ENCODE measurements around the gene ZNF782. TPM values are rescaled to one million over a fixed set of nuclear protein-coding genes. Genes with fewer than 3 reads are reported as not detected.
"Not testable (repeated sequence)": the region's sequence is repeated elsewhere in the genome, so short reads cannot be mapped to it uniquely, and the experiment has no call there.

ZNF782 gene
- polyA plus RNA-seq = 1 to 10 TPM; 1.2 to 8.0 (median 1.7) TPM
- long read RNA-seq, donor 1 = 0 reads
- long read RNA-seq, donor 2, full-length matches to known transcripts = 1 of 1 reads
- long read RNA-seq, donor 2, partial matches to known transcripts = 0 of 1 reads
- long read RNA-seq, donor 2, other reads (novel, unspliced or antisense) = 0 of 1 reads
- long read RNA-seq, donor 3 = 0 reads
- long read RNA-seq, donor 4 = 0 reads
- long read RNA-seq, donor 5 = 0 reads
- long read RNA-seq, donor 6 = 0 reads
- long read RNA-seq, donor 7, partial matches to known transcripts = 0 of 1 reads
- long read RNA-seq, donor 7, other reads (novel, unspliced or antisense) = 0 of 1 reads
- long read RNA-seq, donor 8 = 0 reads
- long read RNA-seq, donor 9, partial matches to known transcripts = 0 of 1 reads
- long read RNA-seq, donor 9, other reads (novel, unspliced or antisense) = 0 of 1 reads
- long read RNA-seq, donor 10, partial matches to known transcripts = 0 of 2 reads
- long read RNA-seq, donor 10, other reads (novel, unspliced or antisense) = 0 of 2 reads

GRCh38 chr9:96853781-96854650 is at the start of gene ZNF782:
Gene ZNF782 (minus strand): TSS chr9:96854514. CDS start chr9:96851961, 2,553 bp downstream.
- Histone ChIP-seq H3K36me3 (ENCODE audit: control insufficient read depth in 3 of 3, insufficient read depth in 2 of 3, low read depth in 1 of 3, low read length in 3 of 3) (peaks cover 0 to 2% (median 0%) of the 10 kb centered on the region in 3 donors), H3K9me3 (ENCODE audit: control insufficient read depth in 2 of 2, insufficient read depth in 1 of 2, low read depth in 1 of 2, low read length in 1 of 2) (peaks cover 0 to 9% of the 10 kb centered on the region in 2 donors), H3K27ac (ENCODE audit: low read depth in 1 of 3, low read length in 2 of 3) (peak within 1 kb of the TSS; percentile 69 to 83 (median 80)), H3K27me3 (ENCODE audit: control insufficient read depth in 3 of 3, insufficient read depth in 3 of 3, low read length in 3 of 3) (no peaks in the 10 kb centered on the region), H3K4me3 (ENCODE audit: low read depth in 1 of 3, low read length in 3 of 3) (peak within 1 kb of the TSS; percentile 56 to 86 (median 76)), H3K4me1 (ENCODE audit: control insufficient read depth in 3 of 3, insufficient read depth in 2 of 3, low read depth in 1 of 3, low read length in 2 of 3) (peaks cover 8 to 31% (median 10%) of the 10 kb centered on the region in 3 donors)
- no peak for FAIRE-seq
- 0 to 1% (median 1%) methylated on average over 58 to 67 of the region's 67 CpGs for WGBS, 3 donors
- DNase-seq = peak; percentile 95 to 97

DNA sequence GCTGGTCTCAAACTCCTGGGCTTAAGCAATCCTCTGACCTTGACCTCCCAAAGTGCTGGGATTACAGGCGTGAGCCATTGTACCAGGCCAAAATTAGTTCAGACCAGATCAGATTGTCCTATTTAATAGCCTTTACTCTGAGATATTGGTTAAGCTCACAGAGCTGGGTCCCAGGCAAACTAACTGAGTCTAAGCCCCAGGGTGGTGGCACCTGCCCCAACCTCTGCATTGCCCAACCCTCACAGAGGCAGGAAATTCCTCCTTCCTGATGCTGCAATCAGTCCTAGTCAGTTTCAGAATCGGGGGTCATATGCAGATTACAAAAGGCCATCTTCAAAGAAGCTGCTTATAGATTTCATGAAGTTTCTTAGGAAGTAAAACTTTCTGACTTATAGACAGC is 45.7 kb upstream of the ZNF782 start:
- H3K36me3 ChIP-seq (ENCODE audit: control insufficient read depth in 3 of 3, insufficient read depth in 2 of 3, low read depth in 1 of 3, low read length in 3 of 3); DNase-seq; H3K9me3 ChIP-seq (ENCODE audit: control insufficient read depth in 2 of 2, insufficient read depth in 1 of 2, low read depth in 1 of 2, low read length in 1 of 2); H3K4me3 ChIP-seq (ENCODE audit: low read depth in 1 of 3, low read length in 3 of 3); H3K4me1 ChIP-seq (ENCODE audit: control insufficient read depth in 3 of 3, insufficient read depth in 2 of 3, low read depth in 1 of 3, low read length in 2 of 3); H3K27me3 ChIP-seq (ENCODE audit: control insufficient read depth in 3 of 3, insufficient read depth in 3 of 3, low read length in 3 of 3); FAIRE-seq; H3K27ac ChIP-seq (ENCODE audit: low read depth in 1 of 3, low read length in 2 of 3): not testable (repeated sequence)
- WGBS, 3 donors = 84 to 95% (median 93%) methylated on average over 1 of the region's 2 CpGs

DNA sequence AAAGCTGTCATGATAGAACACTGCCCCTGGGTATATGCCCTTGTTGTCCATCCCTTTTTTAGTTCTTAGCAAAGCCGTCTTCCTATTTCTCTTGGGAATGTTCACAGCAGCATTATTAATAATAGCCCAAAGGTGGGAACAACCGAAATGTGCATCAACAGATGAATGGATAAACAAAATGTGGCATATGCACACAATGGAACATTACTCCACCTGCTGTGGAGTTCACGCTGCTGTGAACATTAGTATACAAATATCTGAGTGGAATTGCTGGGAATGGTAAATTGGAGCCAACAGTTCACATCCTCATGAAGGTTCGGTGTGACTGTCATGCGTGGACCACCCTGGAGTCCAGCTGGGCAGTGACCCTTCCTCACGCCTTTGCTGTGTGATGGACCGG is 37.8 kb upstream of the ZNF782 start:
- no peak for DNase-seq
- no peak overlapping the region for H3K4me3 ChIP-seq (ENCODE audit: low read depth in 1 of 3, low read length in 3 of 3)
- H3K27me3 ChIP-seq (ENCODE audit: control insufficient read depth in 3 of 3, insufficient read depth in 3 of 3, low read length in 3 of 3) = no peaks in the 10 kb centered on the region
- peaks cover 0 to 1% of the 10 kb centered on the region in 2 donors for H3K9me3 ChIP-seq (ENCODE audit: control insufficient read depth in 2 of 2, insufficient read depth in 1 of 2, low read depth in 1 of 2, low read length in 1 of 2)
- no peaks in the 10 kb centered on the region for H3K4me1 ChIP-seq (ENCODE audit: control insufficient read depth in 3 of 3, insufficient read depth in 2 of 3, low read depth in 1 of 3, low read length in 2 of 3)
- WGBS, 3 donors = 97% methylated on average over 7 of the region's 7 CpGs
- H3K27ac ChIP-seq (ENCODE audit: low read depth in 1 of 3, low read length in 2 of 3) = no peak overlapping the region
- peaks cover 2 to 20% (median 9%) of the 10 kb centered on the region in 3 donors for H3K36me3 ChIP-seq (ENCODE audit: control insufficient read depth in 3 of 3, insufficient read depth in 2 of 3, low read depth in 1 of 3, low read length in 3 of 3)
- no peak for FAIRE-seq

GRCh38 chr9:96888591-96888990 is 34.3 kb upstream of the ZNF782 start:
- 94 to 97% (median 95%) methylated on average over 4 of the region's 4 CpGs for WGBS, 3 donors
- H3K4me3 ChIP-seq (ENCODE audit: low read depth in 1 of 3, low read length in 3 of 3) = no peak overlapping the region
- no peak overlapping the region for H3K27ac ChIP-seq (ENCODE audit: low read depth in 1 of 3, low read length in 2 of 3)
- no peaks in the 10 kb centered on the region for H3K27me3 ChIP-seq (ENCODE audit: control insufficient read depth in 3 of 3, insufficient read depth in 3 of 3, low read length in 3 of 3)
- DNase-seq = no peak
- H3K36me3 ChIP-seq (ENCODE audit: control insufficient read depth in 3 of 3, insufficient read depth in 2 of 3, low read depth in 1 of 3, low read length in 3 of 3) = peaks cover 0 to 12% (median 2%) of the 10 kb centered on the region in 3 donors
- FAIRE-seq = no peak
- no peaks in the 10 kb centered on the region for H3K4me1 ChIP-seq (ENCODE audit: control insufficient read depth in 3 of 3, insufficient read depth in 2 of 3, low read depth in 1 of 3, low read length in 2 of 3)
- peaks cover 0 to 10% of the 10 kb centered on the region in 2 donors for H3K9me3 ChIP-seq (ENCODE audit: control insufficient read depth in 2 of 2, insufficient read depth in 1 of 2, low read depth in 1 of 2, low read length in 1 of 2)

GRCh38 chr9:96885424-96885823 is 31.1 kb upstream of the ZNF782 start:
- FAIRE-seq (no peak), DNase-seq (no peak)
- Histone ChIP-seq H3K27ac (ENCODE audit: low read depth in 1 of 3, low read length in 2 of 3) (no peak overlapping the region), H3K9me3 (ENCODE audit: control insufficient read depth in 2 of 2, insufficient read depth in 1 of 2, low read depth in 1 of 2, low read length in 1 of 2) (peaks cover 0 to 10% of the 10 kb centered on the region in 2 donors), H3K4me3 (ENCODE audit: low read depth in 1 of 3, low read length in 3 of 3) (no peak overlapping the region), H3K4me1 (ENCODE audit: control insufficient read depth in 3 of 3, insufficient read depth in 2 of 3, low read depth in 1 of 3, low read length in 2 of 3) (no peaks in the 10 kb centered on the region), H3K27me3 (ENCODE audit: control insufficient read depth in 3 of 3, insufficient read depth in 3 of 3, low read length in 3 of 3) (no peaks in the 10 kb centered on the region), H3K36me3 (ENCODE audit: control insufficient read depth in 3 of 3, insufficient read depth in 2 of 3, low read depth in 1 of 3, low read length in 3 of 3) (peaks cover 0 to 5% (median 0%) of the 10 kb centered on the region in 3 donors)

DNA sequence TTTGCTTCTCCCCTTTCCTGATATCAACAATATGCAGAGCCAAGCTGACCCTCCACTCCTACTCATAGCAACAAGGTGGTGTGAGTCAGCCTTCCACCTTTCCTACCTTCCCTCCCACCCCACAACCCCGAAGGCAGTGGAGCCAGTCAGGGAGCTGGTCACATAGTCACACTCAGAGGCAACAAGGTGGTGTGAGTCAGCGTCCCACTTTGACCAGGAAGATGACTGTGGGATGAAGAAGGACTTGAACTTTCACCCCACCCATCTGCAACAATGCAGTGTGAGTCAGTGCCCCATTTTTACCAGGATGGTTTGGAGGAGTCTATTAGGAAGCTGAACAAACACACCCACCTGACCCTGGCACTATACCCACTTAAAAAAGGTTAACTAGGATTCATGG is 30.1 kb upstream of the ZNF782 start:
- Histone ChIP-seq H3K4me3 (ENCODE audit: low read depth in 1 of 3, low read length in 3 of 3) (no peak overlapping the region), H3K27ac (ENCODE audit: low read depth in 1 of 3, low read length in 2 of 3) (no peak overlapping the region), H3K27me3 (ENCODE audit: control insufficient read depth in 3 of 3, insufficient read depth in 3 of 3, low read length in 3 of 3) (peaks cover 0 to 1% (median 0%) of the 10 kb centered on the region in 3 donors), H3K36me3 (ENCODE audit: control insufficient read depth in 3 of 3, insufficient read depth in 2 of 3, low read depth in 1 of 3, low read length in 3 of 3) (no peaks in the 10 kb centered on the region), H3K9me3 (ENCODE audit: control insufficient read depth in 2 of 2, insufficient read depth in 1 of 2, low read depth in 1 of 2, low read length in 1 of 2) (peaks cover 0 to 10% of the 10 kb centered on the region in 2 donors), H3K4me1 (ENCODE audit: control insufficient read depth in 3 of 3, insufficient read depth in 2 of 3, low read depth in 1 of 3, low read length in 2 of 3) (no peaks in the 10 kb centered on the region)
- DNase-seq (peak in 1 of 2 donors; percentile 81), FAIRE-seq (no peak)
- whole genome bisulfite sequencing, 3 donors = 15 to 59% (median 54%) methylated on average over 2 of the region's 2 CpGs

- DNase-seq (no peak), FAIRE-seq (no peak)
- Histone ChIP-seq H3K4me3 (ENCODE audit: low read depth in 1 of 3, low read length in 3 of 3) (no peak overlapping the region), H3K27me3 (ENCODE audit: control insufficient read depth in 3 of 3, insufficient read depth in 3 of 3, low read length in 3 of 3) (peaks cover 0 to 3% (median 0%) of the 10 kb centered on the region in 3 donors), H3K36me3 (ENCODE audit: control insufficient read depth in 3 of 3, insufficient read depth in 2 of 3, low read depth in 1 of 3, low read length in 3 of 3) (no peaks in the 10 kb centered on the region), H3K27ac (ENCODE audit: low read depth in 1 of 3, low read length in 2 of 3) (no peak overlapping the region), H3K9me3 (ENCODE audit: control insufficient read depth in 2 of 2, insufficient read depth in 1 of 2, low read depth in 1 of 2, low read length in 1 of 2) (peaks cover 0 to 10% of the 10 kb centered on the region in 2 donors), H3K4me1 (ENCODE audit: control insufficient read depth in 3 of 3, insufficient read depth in 2 of 3, low read depth in 1 of 3, low read length in 2 of 3) (no peaks in the 10 kb centered on the region)
- 38 to 90% (median 85%) methylated on average over 1 of the region's 1 CpG for WGBS, 3 donors
Observed at GRCh38 chr9:96883922-96884321, 29.6 kb upstream of the ZNF782 start.

DNA sequence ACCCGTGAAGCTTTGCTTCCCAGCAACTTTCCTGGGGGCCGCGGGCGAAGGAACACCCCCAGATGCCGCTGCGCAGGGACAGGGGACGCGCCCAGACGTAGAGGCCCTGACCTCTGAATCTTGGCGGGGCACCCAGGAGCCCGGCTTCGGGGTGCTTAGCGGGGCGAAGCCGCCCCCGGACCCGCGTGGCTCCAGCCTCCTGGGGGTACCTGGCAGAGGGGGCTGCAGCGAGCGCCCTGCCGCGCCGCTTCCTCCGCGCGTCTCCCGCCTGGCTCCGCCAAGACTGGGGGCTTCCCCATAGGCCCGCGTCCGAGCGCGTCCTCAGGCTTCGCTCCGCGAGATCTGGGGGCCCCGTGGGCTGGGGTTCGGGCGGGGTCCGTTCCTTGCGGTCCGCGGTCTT is 23.0 kb upstream of the ZNF782 start:
- WGBS, 3 donors = 8 to 15% (median 14%) methylated on average over 43 of the region's 43 CpGs
- no peaks in the 10 kb centered on the region for H3K36me3 ChIP-seq (ENCODE audit: control insufficient read depth in 3 of 3, insufficient read depth in 2 of 3, low read depth in 1 of 3, low read length in 3 of 3)
- no peak overlapping the region for H3K4me3 ChIP-seq (ENCODE audit: low read depth in 1 of 3, low read length in 3 of 3)
- DNase-seq (no peak), FAIRE-seq (no peak)
- H3K27me3 ChIP-seq (ENCODE audit: control insufficient read depth in 3 of 3, insufficient read depth in 3 of 3, low read length in 3 of 3) = peaks cover 0 to 26% (median 7%) of the 10 kb centered on the region in 3 donors
- H3K9me3 ChIP-seq (ENCODE audit: control insufficient read depth in 2 of 2, insufficient read depth in 1 of 2, low read depth in 1 of 2, low read length in 1 of 2) = no peaks in the 10 kb centered on the region
- H3K4me1 ChIP-seq (ENCODE audit: control insufficient read depth in 3 of 3, insufficient read depth in 2 of 3, low read depth in 1 of 3, low read length in 2 of 3) = peaks cover 0 to 12% (median 0%) of the 10 kb centered on the region in 3 donors
- no peak overlapping the region for H3K27ac ChIP-seq (ENCODE audit: low read depth in 1 of 3, low read length in 2 of 3)

All from small intestine (tissue), 16 donors.